HG03571 (cell line): ENCODE data around the gene PGM1.

ENCODE experiments used
- ATAC-seq: cut with Tn5 transposase; IDR thresholded peaks from one replicate; pipeline ENCODE4 v1.9.1; 2021; ENCODE audit not compliant: unreplicated experiment

PGM1 gene

GRCh38 chr1:63693944-63694571 is 100.8 kb downstream of the PGM1 start:
- ATAC-seq = peak; percentile 75

DNA sequence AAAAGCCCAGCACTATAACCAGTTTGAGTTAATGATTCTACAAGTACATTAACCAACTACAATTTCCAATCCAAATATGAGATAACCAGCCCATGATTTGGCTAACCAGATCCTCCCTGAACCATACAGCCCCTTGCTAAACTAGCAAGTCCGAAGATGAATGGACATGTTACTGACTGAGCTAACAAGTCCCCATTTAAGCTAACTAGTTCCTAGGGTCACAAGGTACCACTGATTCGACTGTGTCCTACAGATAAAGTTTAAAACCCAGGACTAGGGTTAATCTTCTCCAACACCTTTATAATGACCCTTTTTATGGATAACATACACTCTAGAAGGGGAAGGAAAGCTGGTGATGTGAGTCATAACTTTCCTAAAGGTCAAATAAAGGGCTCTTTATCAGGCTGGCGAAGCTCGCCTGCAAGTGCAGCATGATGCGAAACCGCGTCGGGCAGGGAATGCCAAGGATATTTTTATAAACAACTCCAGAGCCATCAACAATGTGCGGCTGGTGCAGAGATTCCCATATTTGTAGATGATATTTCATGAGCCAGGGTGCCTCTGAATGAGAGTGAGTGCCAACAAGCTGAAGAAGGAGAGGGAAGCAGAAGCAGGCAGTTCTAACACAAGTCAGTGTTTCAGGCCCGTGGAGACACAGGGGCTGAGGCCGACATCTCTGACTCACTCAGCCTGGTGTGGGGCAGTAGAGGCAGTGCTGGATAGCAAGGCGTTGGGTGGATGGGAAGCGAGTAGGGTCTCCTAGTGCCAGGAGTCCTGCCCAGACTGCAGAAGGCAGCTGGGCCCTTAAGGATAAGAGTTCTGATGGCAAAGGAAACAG is 105.0 kb downstream of the PGM1 start:
- ATAC-seq = no peak

DNA sequence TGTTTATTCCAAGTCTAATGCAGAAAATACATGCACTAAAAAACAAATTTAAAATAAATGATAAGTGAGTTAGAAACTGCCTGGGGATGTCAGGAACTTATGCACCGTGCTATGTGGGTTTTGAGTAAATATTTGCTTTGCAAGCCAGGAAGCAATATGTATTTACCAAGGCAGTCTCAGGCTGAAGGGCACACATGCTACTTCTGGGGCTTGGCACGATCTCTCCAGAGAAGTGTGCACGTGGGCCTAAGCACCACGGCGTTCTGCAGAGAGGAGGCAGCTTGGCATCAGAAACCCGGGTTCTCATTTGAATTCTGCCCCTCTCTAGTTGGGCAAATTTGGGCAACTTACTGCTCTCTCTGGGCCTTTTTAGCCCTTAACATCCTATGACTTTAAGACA is 108.0 kb downstream of the PGM1 start:
- no peak for ATAC-seq

DNA sequence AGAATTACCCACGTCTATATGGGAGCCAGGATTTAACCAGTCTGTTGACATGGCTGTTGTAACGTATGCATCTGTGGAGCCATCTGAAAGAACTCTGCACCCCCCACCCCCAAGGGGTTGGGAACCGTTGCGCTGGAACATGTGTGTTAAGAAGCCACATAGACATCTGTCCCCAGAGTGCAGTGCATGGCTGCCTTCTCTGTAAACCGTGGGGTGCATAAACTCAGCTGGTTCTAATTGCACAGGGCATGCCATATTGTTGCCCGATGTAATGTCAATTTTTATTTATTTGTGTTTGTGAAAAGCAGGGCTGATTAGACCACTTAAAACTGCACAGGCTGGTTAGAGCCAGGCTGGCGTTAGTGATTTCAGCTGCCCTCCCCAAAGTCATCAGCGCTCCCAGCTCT is 110.5 kb downstream of the PGM1 start:
- ATAC-seq = no peak

DNA sequence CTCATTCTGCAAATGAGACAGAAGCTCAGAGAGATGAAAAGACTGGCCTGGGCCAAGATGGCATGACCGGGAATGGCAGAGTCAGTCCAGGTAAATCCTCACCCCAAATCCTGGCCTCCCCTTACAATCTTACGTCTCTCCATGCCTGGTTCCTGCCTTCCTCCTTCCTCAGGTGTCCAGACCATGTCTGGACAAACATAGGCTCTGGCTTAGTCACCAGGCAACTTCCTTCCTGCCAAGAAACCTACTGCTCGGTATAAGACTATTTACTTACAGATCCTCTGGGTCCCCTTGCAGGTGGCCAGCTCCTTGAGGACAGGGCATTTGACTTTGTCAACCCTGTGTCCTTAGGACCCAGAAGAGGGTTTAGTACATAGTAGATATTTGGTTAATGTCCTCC is 111.2 kb downstream of the PGM1 start:
- ATAC-seq = no peak

DNA sequence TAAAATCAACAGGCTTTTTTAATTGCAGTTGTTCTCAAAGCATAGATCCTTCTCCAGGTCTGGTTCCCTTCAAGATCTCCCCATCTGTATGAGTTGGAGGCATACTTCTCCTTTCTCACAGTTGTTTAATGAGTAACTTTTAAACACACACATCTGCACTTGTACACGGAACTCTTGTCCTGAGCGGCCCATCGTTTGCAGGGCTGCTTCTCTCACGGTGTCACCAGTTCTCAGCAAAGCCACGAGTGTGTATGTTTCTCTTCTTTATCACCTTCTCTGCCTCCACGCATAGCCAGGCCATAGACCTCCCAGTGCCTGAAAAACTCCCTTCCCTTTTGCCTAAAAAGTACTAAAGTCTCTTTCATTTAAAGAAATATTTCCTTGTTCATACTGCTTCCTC is 111.9 kb downstream of the PGM1 start:
- peak; percentile 91 for ATAC-seq

DNA sequence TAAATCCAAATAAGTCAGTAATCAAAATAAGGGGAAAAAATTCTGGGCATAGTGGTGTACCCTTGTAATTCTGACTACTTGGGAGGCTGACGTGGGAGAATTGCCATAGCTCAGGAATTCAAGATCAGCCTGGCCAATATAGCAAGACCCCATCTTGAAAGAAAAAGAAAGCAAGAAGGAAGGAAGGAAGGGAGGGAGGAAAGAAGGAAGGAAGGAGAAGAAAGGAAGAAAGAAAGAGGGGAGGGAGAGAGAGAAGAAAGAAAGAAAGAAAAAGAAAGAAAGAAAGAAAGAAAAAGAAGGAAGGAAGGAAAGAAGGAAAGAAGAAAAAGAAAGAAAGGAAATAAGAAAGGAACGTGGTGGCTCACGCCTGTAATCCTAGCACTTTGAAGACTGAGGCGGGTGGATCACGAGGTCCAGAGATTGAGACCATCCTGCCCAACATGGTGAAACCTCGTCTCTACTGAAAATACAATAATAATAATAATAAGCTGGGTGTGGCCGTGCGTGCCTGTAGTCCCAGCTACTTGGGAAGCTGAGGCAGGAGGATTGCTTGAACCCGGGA is 116.1 kb downstream of the PGM1 start:
- no peak for ATAC-seq
